ENCODE measurements around the gene CR1L.
"Not testable (repeated sequence)": the region's sequence is repeated elsewhere in the genome, so short reads cannot be mapped to it uniquely, and the experiment has no call there.

Gene CR1L

DNA sequence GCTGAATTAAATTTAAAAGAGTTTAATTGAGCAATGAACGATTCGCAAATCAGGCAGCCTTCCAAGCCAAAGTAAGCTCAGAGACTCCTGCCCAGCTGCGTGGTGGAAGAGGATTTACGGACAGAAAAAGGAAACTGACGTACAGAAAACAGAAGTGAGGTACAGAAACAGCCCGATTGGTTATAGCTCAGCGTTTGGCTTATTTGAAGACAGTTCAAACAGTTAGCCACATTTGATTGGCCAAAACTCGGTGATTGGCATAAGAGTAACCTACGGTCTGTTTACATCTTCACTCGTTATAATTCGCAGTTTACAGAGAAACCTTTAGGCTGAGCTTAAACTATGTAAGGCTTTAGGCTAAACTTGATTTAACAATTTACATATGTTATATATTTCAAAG lies 46.9 kb downstream of the CR1L start:
- H3K27ac Mint-ChIP-seq, result no peak overlapping the region
- H3K9me3 Mint-ChIP-seq (ENCODE audit: low read depth), result no peaks in the 10 kb centered on the region
- no peak overlapping the region for H3K4me3 Mint-ChIP-seq
- no peaks in the 10 kb centered on the region for H3K36me3 Mint-ChIP-seq
- H3K27me3 Mint-ChIP-seq, result peaks cover 15% of the 10 kb centered on the region
- H3K4me1 Mint-ChIP-seq (ENCODE audit: low read depth), result no peaks in the 10 kb centered on the region

- H3K27ac Mint-ChIP-seq; H3K4me3 Mint-ChIP-seq; H3K9me3 Mint-ChIP-seq (ENCODE audit: low read depth): not testable (repeated sequence)
Observed at GRCh38 chr1:207692291-207692690, 47.4 kb downstream of the CR1L start.

DNA sequence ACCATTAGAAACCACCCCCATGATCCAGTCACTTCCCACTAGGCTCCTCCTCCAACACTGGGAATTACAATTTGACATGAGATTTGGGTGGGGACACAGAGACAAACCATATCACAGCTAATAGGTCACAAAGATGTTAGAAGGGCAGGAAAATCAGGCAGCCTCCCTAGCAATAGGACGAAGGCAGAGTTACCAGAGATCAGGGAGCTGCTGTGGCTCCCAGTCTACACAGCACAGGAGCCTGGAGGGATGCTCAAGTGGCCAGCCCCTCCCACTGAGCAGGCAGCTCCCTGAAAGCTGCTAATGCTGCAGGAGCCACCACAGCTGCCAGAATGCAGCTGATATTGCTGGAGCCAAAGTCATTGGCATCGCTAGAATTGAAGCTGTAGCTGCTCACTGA lies 51.0 kb downstream of the CR1L start:
- Mint-ChIP-seq H3K4me3 (no peak overlapping the region), H3K27ac (no peak overlapping the region), H3K4me1 (ENCODE audit: low read depth) (no peaks in the 10 kb centered on the region), H3K27me3 (peaks cover 15% of the 10 kb centered on the region), H3K9me3 (ENCODE audit: low read depth) (no peaks in the 10 kb centered on the region), H3K36me3 (no peaks in the 10 kb centered on the region)

More at GRCh38 chr1:207692291-207692690, 47.4 kb downstream of the CR1L start:
- H3K4me1 Mint-ChIP-seq (ENCODE audit: low read depth); H3K36me3 Mint-ChIP-seq: not testable (repeated sequence)
- peaks cover 15% of the 10 kb centered on the region for H3K27me3 Mint-ChIP-seq

GRCh38 chr1:207698822-207699483 lies 54.0 kb downstream of the CR1L start:
- H3K27me3 Mint-ChIP-seq, result peaks cover 8% of the 10 kb centered on the region
- no peaks in the 10 kb centered on the region for H3K36me3 Mint-ChIP-seq
- no peak overlapping the region for H3K4me3 Mint-ChIP-seq
- H3K4me1 Mint-ChIP-seq (ENCODE audit: low read depth), result no peaks in the 10 kb centered on the region
- no peaks in the 10 kb centered on the region for H3K9me3 Mint-ChIP-seq (ENCODE audit: low read depth)
- no peak overlapping the region for H3K27ac Mint-ChIP-seq

GRCh38 chr1:207702317-207702716 lies 57.4 kb downstream of the CR1L start:
- Mint-ChIP-seq H3K27me3 (no peaks in the 10 kb centered on the region), H3K4me1 (ENCODE audit: low read depth) (no peaks in the 10 kb centered on the region), H3K36me3 (no peaks in the 10 kb centered on the region), H3K4me3 (no peak overlapping the region), H3K9me3 (ENCODE audit: low read depth) (no peaks in the 10 kb centered on the region), H3K27ac (no peak overlapping the region)

GRCh38 chr1:207703712-207704111 lies 58.8 kb downstream of the CR1L start:
- Mint-ChIP-seq H3K36me3 (no peaks in the 10 kb centered on the region), H3K4me3 (no peak overlapping the region), H3K4me1 (ENCODE audit: low read depth) (no peaks in the 10 kb centered on the region), H3K27ac (no peak overlapping the region), H3K27me3 (no peaks in the 10 kb centered on the region), H3K9me3 (ENCODE audit: low read depth) (no peaks in the 10 kb centered on the region)

DNA sequence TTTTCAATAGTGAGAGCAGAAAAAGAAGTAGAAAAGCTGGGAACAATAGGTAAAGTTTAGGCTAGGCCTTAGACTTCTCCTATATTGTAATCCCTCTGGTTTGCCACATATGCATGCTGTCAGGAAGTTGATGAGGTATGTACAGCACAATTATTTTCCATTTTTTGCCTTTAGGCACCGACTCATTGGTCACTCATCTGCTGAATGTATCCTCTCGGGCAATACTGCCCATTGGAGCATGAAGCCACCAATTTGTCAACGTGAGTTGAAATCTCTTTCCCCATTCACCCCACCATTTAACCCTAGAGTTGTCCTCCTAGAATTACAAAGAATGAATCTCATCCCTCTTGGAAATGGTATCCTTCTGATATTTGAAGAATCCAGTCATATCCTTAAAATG lies 63.1 kb downstream of the CR1L start:
- not testable (repeated sequence) for H3K9me3 Mint-ChIP-seq (ENCODE audit: low read depth); H3K27me3 Mint-ChIP-seq; H3K27ac Mint-ChIP-seq; H3K36me3 Mint-ChIP-seq; H3K4me1 Mint-ChIP-seq (ENCODE audit: low read depth); H3K4me3 Mint-ChIP-seq

DNA sequence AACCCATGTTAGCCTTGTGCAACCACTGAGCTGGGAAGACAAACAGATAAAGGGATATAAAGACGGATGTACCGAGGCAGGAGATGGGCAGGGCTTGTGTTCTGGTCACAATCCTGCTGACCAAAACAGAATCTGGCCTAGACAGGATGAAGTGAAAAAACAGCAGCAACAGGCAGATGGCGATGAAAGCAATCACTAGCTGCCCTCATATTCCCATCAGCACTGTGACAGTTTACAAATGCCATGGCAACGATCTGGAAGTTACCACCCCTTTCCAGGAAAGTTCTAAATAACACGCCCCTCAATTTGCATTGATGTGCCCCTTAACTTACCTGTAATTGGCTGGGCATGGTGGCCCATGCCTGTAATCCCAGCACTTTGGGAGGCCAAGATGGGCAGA lies 66.4 kb downstream of the CR1L start:
- no peaks in the 10 kb centered on the region for H3K27me3 Mint-ChIP-seq
- H3K9me3 Mint-ChIP-seq (ENCODE audit: low read depth), result no peaks in the 10 kb centered on the region
- no peak overlapping the region for H3K4me3 Mint-ChIP-seq
- H3K4me1 Mint-ChIP-seq (ENCODE audit: low read depth), result no peaks in the 10 kb centered on the region
- no peak overlapping the region for H3K27ac Mint-ChIP-seq
- H3K36me3 Mint-ChIP-seq, result no peaks in the 10 kb centered on the region

- H3K36me3 Mint-ChIP-seq; H3K27ac Mint-ChIP-seq; H3K9me3 Mint-ChIP-seq (ENCODE audit: low read depth); H3K4me3 Mint-ChIP-seq; H3K27me3 Mint-ChIP-seq; H3K4me1 Mint-ChIP-seq (ENCODE audit: low read depth): not testable (repeated sequence)
Observed at GRCh38 chr1:207712701-207713100, 67.8 kb downstream of the CR1L start.

DNA sequence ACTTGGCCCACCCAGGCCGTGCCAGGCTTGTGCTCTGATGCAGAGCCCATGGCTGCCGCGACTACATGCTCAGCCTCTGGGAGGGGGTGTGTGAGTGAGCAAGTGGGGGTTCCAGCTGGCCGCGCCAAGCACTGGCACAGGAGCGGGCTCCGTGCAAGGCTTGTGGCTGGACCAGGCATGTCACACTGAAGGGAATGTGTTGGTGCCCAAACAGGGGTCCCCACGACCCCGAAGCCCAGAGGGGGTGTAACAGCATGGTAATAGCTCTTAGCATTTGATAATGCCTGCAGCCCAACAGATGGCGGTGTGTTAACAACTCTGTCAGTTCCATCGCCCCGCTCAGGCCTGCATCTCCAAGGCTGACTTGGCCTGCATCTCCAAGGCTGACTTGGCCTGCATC lies 68.6 kb downstream of the CR1L start:
- Mint-ChIP-seq H3K9me3 (ENCODE audit: low read depth) (no peaks in the 10 kb centered on the region), H3K36me3 (no peaks in the 10 kb centered on the region), H3K27me3 (no peaks in the 10 kb centered on the region), H3K4me3 (no peak overlapping the region), H3K27ac (no peak overlapping the region), H3K4me1 (ENCODE audit: low read depth) (no peaks in the 10 kb centered on the region)

GRCh38 chr1:207719234-207719633 lies 74.3 kb downstream of the CR1L start:
- Mint-ChIP-seq H3K4me1 (ENCODE audit: low read depth) (no peaks in the 10 kb centered on the region), H3K27me3 (no peaks in the 10 kb centered on the region), H3K27ac (no peak overlapping the region), H3K36me3 (no peaks in the 10 kb centered on the region), H3K4me3 (no peak overlapping the region), H3K9me3 (ENCODE audit: low read depth) (no peaks in the 10 kb centered on the region)

- H3K27ac Mint-ChIP-seq, result not testable (repeated sequence)
Observed at GRCh38 chr1:207728200-207728858, 83.4 kb downstream of the CR1L start.

GRCh38 chr1:207737503-207738157 lies 92.7 kb downstream of the CR1L start:
- peaks cover 12% of the 10 kb centered on the region for H3K4me1 Mint-ChIP-seq (ENCODE audit: low read depth)
- not testable (repeated sequence) for H3K4me3 Mint-ChIP-seq; H3K27me3 Mint-ChIP-seq; H3K36me3 Mint-ChIP-seq; H3K27ac Mint-ChIP-seq; H3K9me3 Mint-ChIP-seq (ENCODE audit: low read depth)

More at GRCh38 chr1:207728200-207728858, 83.4 kb downstream of the CR1L start:
- peaks cover 18% of the 10 kb centered on the region for H3K4me1 Mint-ChIP-seq (ENCODE audit: low read depth)
- H3K36me3 Mint-ChIP-seq; H3K9me3 Mint-ChIP-seq (ENCODE audit: low read depth); H3K4me3 Mint-ChIP-seq; H3K27me3 Mint-ChIP-seq: not testable (repeated sequence)

GRCh38 chr1:207738158-207738659 lies 93.3 kb downstream of the CR1L start:
- Mint-ChIP-seq H3K4me3 (peak overlapping the region; percentile 24), H3K4me1 (ENCODE audit: low read depth) (peaks cover 12% of the 10 kb centered on the region)
- not testable (repeated sequence) for H3K27me3 Mint-ChIP-seq; H3K9me3 Mint-ChIP-seq (ENCODE audit: low read depth); H3K27ac Mint-ChIP-seq; H3K36me3 Mint-ChIP-seq

DNA sequence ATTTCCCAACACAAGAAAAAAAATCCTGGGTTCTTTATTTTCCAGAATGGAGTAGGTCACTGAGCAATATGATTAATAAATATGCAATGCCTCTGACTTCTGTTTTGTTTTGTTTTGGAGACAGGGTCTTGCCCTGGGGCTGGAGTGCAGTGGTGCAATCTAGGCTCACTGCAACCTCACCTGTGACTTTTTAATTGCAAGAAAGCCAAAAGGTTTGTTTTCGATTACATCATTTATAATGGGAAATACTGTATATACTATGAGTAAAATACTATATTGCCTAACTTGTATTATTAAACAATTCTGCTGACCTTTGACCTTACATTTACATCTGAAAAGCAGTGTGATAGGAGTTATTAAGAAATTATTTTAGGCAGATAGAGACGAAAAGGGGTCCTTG lies 95.3 kb downstream of the CR1L start:
- Mint-ChIP-seq H3K27me3 (no peaks in the 10 kb centered on the region), H3K36me3 (peaks cover 2% of the 10 kb centered on the region), H3K4me3 (no peak overlapping the region), H3K27ac (no peak overlapping the region), H3K9me3 (ENCODE audit: low read depth) (no peaks in the 10 kb centered on the region), H3K4me1 (ENCODE audit: low read depth) (peaks cover 12% of the 10 kb centered on the region)
